GM18858 (cell line): ENCODE measurements around the gene NOL4L.
"Not testable (repeated sequence)": the region's sequence is repeated elsewhere in the genome, so short reads cannot be mapped to it uniquely, and the experiment has no call there.

ENCODE experiments used
- ATAC-seq: cut with Tn5 transposase; IDR thresholded peaks from one replicate; pipeline ENCODE4 v1.9.1; 2021; ENCODE audit not compliant: unreplicated experiment

NOL4L gene

GRCh38 chr20:32512047-32512385 is 73.1 kb downstream of the NOL4L start:
- ATAC-seq = no peak

- no peak for ATAC-seq
Observed at GRCh38 chr20:32511358-32512046, 73.6 kb downstream of the NOL4L start.

- ATAC-seq = no peak
Observed at GRCh38 chr20:32510601-32511357, 74.4 kb downstream of the NOL4L start.

DNA sequence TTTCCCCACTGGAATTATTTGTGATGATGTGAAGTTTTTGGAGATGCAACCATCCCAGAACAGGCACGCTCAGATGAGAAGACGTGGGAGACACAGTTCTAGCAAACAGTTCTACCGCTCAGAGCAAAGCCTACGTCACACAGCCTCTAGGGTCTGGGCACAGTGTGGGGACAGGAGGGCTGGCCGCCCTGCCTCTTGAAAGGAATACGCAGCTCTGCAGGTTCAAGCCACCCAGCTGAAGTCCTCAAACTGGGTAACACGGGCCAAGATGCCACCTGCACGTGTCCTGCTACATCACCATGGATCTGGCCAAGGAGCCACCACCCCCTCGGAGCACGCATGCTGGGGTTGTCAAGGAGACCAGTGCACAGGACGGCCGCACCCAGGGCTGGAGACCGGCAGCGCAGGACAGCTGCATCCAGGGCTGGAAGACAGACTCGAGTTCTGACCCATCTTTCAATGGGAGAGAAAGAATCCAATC is 75.0 kb downstream of the NOL4L start:
- ATAC-seq = no peak

GRCh38 chr20:32509639-32510066 is 75.5 kb downstream of the NOL4L start:
- ATAC-seq = no peak

- ATAC-seq = no peak
Observed at GRCh38 chr20:32508775-32509119, 76.4 kb downstream of the NOL4L start.

DNA sequence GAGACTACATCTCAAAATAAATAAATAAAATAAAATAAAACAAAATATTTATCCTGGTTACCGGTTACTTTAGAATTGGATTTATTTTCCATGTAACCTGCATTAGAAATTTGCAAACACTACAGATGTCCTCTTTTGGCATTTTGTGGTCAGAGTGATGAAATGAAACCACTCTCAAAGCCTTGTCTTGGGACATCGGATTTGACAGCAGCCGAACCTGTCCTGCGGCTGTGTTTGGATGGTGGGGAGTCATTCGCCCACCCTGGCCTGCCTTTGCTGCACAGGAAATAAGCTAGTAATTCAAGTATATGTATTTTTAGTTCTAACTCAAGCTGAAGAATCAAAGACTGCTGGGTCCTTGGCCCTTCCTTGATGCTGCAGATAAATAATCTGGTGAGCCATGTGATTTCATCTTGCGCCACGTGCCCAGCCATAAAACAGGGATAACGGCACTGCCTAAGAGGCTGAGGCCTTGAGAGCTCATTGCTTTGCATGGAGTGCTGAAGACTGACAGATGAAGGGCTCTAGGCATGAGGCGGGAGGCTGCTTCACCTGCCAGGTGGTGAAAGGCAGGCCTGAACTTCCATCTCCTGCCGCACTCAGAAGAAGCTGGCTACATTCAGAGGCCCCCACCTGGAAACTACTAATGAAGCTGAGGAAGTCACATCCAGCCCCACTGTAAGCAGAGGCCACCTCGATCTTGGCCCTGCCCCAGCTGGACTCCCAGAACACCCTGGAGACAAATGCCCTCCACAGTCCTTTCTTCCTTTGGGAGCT is 76.9 kb downstream of the NOL4L start:
- no peak for ATAC-seq

GRCh38 chr20:32506721-32507120 is 78.4 kb downstream of the NOL4L start:
- ATAC-seq = no peak

GRCh38 chr20:32505723-32506473 is 79.2 kb downstream of the NOL4L start:
- no peak for ATAC-seq

DNA sequence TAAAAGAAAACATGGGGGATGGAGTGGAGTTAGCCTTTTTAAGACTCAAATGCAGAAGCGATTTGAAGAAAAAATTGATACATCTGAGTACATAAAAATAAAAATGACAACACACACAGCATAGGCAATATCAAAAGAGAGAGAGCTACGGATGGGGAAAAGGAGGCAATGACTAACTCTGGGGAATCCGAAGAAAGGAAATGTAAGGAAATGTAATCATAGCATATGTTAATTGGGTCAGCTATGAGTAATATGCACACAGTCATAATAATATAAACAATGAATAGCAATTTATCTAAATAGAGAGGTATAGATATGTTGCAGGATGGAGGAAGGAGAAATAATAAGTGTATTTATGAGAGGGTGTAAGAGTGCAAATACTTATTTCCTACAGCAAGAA is 83.4 kb downstream of the NOL4L start:
- no peak for ATAC-seq

DNA sequence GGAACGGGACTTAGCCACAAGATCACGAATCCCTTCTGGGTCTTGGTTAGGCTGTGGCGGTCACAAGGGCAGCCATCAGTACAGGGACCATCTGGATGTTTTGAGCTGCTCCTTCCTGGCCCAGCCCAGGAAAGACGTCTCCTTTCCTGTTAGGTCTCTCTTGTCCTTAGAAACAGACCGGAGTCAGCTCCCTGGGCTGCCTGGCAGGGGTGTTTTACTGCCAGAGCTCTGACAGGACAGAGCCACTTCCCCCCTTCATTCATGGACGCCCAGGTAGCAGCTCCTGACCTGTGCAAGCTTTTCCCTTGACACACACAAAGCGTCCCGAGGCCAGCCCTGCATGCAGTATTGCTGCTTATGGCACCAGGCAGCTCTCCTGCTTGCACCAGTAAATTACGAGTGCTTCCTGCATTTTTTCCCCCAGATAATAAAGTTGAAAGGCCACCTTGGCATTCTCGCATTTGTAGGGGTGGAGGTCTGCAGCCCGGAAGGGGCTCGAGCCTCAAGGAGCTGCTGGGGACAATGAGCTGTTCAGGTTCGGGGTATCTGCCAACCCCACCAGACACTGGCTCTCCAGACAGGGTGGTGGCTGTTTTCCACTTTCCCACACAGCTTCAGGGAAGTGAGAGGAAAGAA is 87.4 kb downstream of the NOL4L start:
- ATAC-seq = no peak

- ATAC-seq = no peak
Observed at GRCh38 chr20:32496811-32497533, 88.2 kb downstream of the NOL4L start.

- ATAC-seq = no peak
Observed at GRCh38 chr20:32495949-32496348, 89.2 kb downstream of the NOL4L start.

DNA sequence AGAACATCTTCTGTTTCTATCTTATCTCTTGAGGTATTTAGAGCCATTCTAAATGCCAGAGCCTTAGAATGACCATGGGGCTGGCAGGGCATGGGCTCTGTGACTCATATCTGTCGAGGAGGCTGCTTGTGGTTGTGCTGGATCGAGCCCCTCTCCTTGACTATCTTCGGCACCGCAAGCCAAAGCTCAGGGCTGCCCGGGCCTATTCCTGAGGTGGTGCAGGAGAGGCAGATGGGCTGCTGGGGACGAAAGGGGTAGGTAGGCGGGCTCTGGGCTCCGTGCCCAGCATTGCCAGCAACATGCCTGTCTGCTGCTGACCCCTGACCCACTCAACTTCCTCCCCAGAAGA is 89.9 kb downstream of the NOL4L start:
- no peak for ATAC-seq

GRCh38 chr20:32494483-32495216 is 90.5 kb downstream of the NOL4L start:
- ATAC-seq = no peak

- ATAC-seq = no peak
Observed at GRCh38 chr20:32493356-32493755, 91.8 kb downstream of the NOL4L start.

GRCh38 chr20:32491764-32492151 is 93.4 kb downstream of the NOL4L start:
- not testable (repeated sequence) for ATAC-seq

DNA sequence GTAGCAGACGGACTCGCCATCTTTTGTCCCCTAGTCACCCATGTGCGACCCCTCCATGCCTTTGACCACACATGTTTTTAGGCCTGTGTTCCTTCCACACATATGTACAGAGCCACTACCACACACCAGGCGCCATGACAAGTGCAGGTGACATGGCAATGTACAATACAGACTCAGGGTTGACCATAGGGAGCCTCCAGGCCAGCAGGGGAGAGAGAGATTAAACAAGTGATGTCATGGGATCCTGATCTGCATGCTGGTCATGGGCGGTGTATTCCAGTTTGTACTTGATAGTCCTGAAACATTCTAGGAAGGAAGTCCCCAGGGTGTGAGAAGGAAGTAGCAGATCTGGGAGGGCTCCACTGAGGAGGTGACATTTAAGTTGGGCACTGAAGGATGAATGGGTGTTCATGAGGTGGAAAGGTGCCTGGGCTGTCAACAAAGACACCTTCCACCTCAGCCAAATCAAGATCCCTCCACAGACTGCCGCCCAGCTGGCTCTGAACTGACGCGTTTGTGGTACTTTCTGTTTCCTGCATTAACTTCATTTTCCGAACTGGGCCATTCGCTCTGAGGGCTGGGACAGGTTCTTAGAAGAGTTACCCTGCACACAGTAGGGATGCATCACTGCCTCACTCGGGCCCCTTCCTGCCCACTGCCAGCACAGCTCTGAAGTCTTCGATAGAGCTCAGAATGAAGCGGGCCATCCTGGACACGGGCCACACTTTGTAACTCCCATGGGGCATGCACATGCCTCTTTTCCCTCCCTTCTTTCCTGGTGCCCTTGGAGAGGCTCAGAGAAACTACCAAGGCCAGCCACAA is 94.0 kb downstream of the NOL4L start:
- ATAC-seq = no peak
